A549 (cell line): ENCODE results near the gene TTLL11. TPM values are rescaled to one million over a fixed set of nuclear protein-coding genes. Genes with fewer than 3 reads are reported as not detected.
A peak's percentile ranks its signal among the peaks of the same experiment; 100 is the strongest.

Experiments used
- ATAC-seq, 2 experiments: fragments of 200-7000 bp in 1 of 2; fragments of >200 bp in 1 of 2; cut with Nextera tagmentation in 1 of 2; cut with Tn5 transposase in 1 of 2; 3 replicates each; pipeline versions ENCODE4 v1.8.0 to v1.9.1; 2018 to 2020; ENCODE audit warnings: mild to moderate bottlenecking in 1 of 2, moderate library complexity in 1 of 2
- CTCF ChIA-PET: fragments of 300-600 bp; sonication (Branson Sonifier 250); formaldehyde crosslinking; extraction: SDS; loops from one replicate; lab custom pipeline; 2021; ENCODE audit warnings: antibody characterized with exemption, inconsistent platforms; lab: Yijun Ruan, JAX
- POLR2A ChIA-PET: fragments of 350-600 bp; formaldehyde crosslinking; extraction: SDS; loops from one replicate; lab custom pipeline; 2021; ENCODE audit warnings: antibody characterized with exemption, inconsistent platforms; lab: Yijun Ruan, JAX
- DNase-seq, 2 experiments: peaks; one replicate each; pipeline versions ENCODE4 v3.0.0 to v3.0.0-alpha.2; 2011 to 2016; ENCODE audit warnings: low read depth in 1 of 2, low spot score in 1 of 2
- FAIRE-seq: peaks from 2 replicates; lab custom pipeline; 2011; peaks lifted over from hg19 to GRCh38; lab: Jason Lieb, UNC
- H3K27ac ChIP-seq, 2 experiments: fragments of >200 bp; sonication (Bioruptor Twin); formaldehyde crosslinking; 3 replicates each; pipeline ENCODE4 v1.5.1; 2016 to 2017
- H3K4me1 ChIP-seq: fragments of >200 bp; sonication (Bioruptor Twin); formaldehyde crosslinking; 3 replicates; pipeline ENCODE4 v1.6.1; 2016
- H3K4me2 ChIP-seq: fragments of >200 bp; sonication (Bioruptor Twin); formaldehyde crosslinking; 3 replicates; pipeline ENCODE4 v1.6.1; 2016
- H3K4me3 ChIP-seq: fragments of >200 bp; sonication (Bioruptor Twin); formaldehyde crosslinking; 3 replicates; pipeline ENCODE4 v1.5.1; 2016
- H3K9me3 ChIP-seq: fragments of >200 bp; sonication (Bioruptor Twin); formaldehyde crosslinking; 3 replicates; pipeline ENCODE4 v1.6.1; 2016
- BHLHE40 ChIP-seq: IDR thresholded peaks from 2 replicates; pipeline ENCODE4 v1.6.1; 2012; ENCODE audit warnings: low read depth, low read length, inconsistent platforms
- CEBPB ChIP-seq, 2 experiments: fragments of >200 bp in 1 of 2; sonication (Bioruptor Twin) in 1 of 2; formaldehyde crosslinking in 1 of 2; IDR thresholded peaks; 2 replicates each; pipeline ENCODE4 v1.6.1; 2012 to 2016
- CHD2 ChIP-seq: fragments of 150-350 bp; IDR thresholded peaks from 2 replicates; pipeline ENCODE4 v1.6.1; 2014; ENCODE audit warnings: low read length; ENCODE audit not compliant: partially characterized antibody
- MAFK ChIP-seq: fragments of 450-650 bp; IDR thresholded peaks from 2 replicates; pipeline ENCODE4 v1.6.1; 2014; ENCODE audit not compliant: partially characterized antibody
- PHF8 ChIP-seq: fragments of 200-600 bp; sonication (generic); IDR thresholded peaks from 2 replicates; pipeline ENCODE4 v1.6.1; 2016; ENCODE audit warnings: low read depth, mild to moderate bottlenecking, antibody characterized with exemption, moderate library complexity, borderline replicate concordance
- POLR2AphosphoS2 ChIP-seq: conservative IDR thresholded peaks from 2 replicates; pipeline ENCODE4 v1.6.1; 2012; ENCODE audit warnings: low read length, improper control_type of control experiment, inconsistent platforms
- RAD21 ChIP-seq, 2 experiments: fragments of >200 bp in 1 of 2; sonication (Bioruptor Twin) in 1 of 2; formaldehyde crosslinking in 1 of 2; IDR thresholded peaks in 1 of 2; conservative IDR thresholded peaks in 1 of 2; 2 replicates in 1 of 2; 3 replicates in 1 of 2; pipeline ENCODE4 v1.6.1; 2012 to 2018; ENCODE audit warnings: inconsistent platforms in 1 of 2
- RFX5 ChIP-seq: fragments of 450-650 bp; IDR thresholded peaks from 2 replicates; pipeline ENCODE4 v1.7.1; 2014; ENCODE audit warnings: antibody characterized with exemption, mild to moderate bottlenecking, moderate library complexity
- ZFP36 ChIP-seq: fragments of 450-650 bp; IDR thresholded peaks from 2 replicates; pipeline ENCODE4 v1.6.1; 2014; ENCODE audit warnings: borderline replicate concordance; ENCODE audit not compliant: partially characterized antibody
- ZSCAN20 ChIP-seq: fragments of 250-450 bp; sonication (Bioruptor Pico); IDR thresholded peaks from 2 replicates; pipeline ENCODE4 v1.8.0; 2022; ENCODE audit warnings: mild to moderate bottlenecking, moderate library complexity
- WGBS: methylation state at CpG from one replicate; pipeline ENCODE4 v1.1.6; 2017; ENCODE audit errors: missing lambda C conversion rate; 5-methylcytosine and 5-hydroxymethylcytosine counted together
- polyA plus RNA-seq, 4 experiments: library from polyadenylated mRNA; depleted of rRNA in 3 of 4; stranded (reverse); fragments of >200 nt; fragmentation: RNase III in 1 of 4; extraction: RNeasy Plus Mini Kit Qiagen cat#74134 plus additional on column Dnase treatment in 1 of 4; gene quantifications; 2 replicates in 3 of 4; 3 replicates in 1 of 4; pipeline ENCODE4 v1.2.3, GENCODE V29; 2011 to 2017
- TF ChIP-seq, protein P1 (sequence below): fragments of >200 bp; sonication (Bioruptor Twin); formaldehyde crosslinking; IDR thresholded peaks from 3 replicates; pipeline ENCODE4 v1.5.1; 2016
- TF ChIP-seq, protein P2 (sequence below): fragments of 250-450 bp; sonication (Bioruptor Pico); IDR thresholded peaks from 2 replicates; pipeline ENCODE4 v1.5.0; 2021; ENCODE audit warnings: mild to moderate bottlenecking, moderate library complexity, borderline replicate concordance
- TF ChIP-seq, protein P3 (sequence below): IDR thresholded peaks from 2 replicates; pipeline ENCODE4 v1.6.1; 2012

TTLL11 gene
- polyA plus RNA-seq, 2 of the 4 experiments (the other 2 are of a cell fraction): 1.8 to 2.6 TPM

DNA sequence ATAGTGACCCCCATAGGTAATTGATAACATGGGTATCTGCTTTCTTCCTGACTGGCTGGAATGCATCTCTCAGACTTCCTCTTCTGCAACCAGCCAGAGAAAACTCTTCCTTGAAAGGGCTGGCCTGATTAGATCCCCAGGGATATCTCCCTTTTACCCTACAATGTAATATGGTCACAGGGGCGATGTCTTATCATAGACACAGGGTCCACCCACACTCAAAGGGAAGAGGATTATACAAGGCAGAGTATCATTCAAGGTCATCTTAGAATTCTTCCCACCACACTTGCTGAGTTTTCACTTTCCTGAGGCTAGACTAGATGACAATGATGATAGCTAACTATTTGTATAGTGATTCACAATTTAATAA is 33.2 kb downstream of the TTLL11 start:
- Histone ChIP-seq H3K27ac (no peak overlapping the region), H3K4me2 (0 out of 3 replicates have a peak overlapping the region, but pooled peaks have one; percentile 13), H3K4me1 (peaks cover 3% of the 10 kb centered on the region; the same call in 1 of the 3 replicates), H3K4me3 (no peak overlapping the region), H3K9me3 (no peaks in the 10 kb centered on the region)
- TF ChIP-seq ZSCAN20 (CRISPR knock-in tag) (no peak), MAFK (peak; percentile 3)
- TF ChIP-seq, protein P1, sequence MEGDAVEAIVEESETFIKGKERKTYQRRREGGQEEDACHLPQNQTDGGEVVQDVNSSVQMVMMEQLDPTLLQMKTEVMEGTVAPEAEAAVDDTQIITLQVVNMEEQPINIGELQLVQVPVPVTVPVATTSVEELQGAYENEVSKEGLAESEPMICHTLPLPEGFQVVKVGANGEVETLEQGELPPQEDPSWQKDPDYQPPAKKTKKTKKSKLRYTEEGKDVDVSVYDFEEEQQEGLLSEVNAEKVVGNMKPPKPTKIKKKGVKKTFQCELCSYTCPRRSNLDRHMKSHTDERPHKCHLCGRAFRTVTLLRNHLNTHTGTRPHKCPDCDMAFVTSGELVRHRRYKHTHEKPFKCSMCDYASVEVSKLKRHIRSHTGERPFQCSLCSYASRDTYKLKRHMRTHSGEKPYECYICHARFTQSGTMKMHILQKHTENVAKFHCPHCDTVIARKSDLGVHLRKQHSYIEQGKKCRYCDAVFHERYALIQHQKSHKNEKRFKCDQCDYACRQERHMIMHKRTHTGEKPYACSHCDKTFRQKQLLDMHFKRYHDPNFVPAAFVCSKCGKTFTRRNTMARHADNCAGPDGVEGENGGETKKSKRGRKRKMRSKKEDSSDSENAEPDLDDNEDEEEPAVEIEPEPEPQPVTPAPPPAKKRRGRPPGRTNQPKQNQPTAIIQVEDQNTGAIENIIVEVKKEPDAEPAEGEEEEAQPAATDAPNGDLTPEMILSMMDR: no peak
- ChIA-PET CTCF (interaction anchor here (1.4 to 1.7 kb wide), 3 partner anchors 8 to 29 kb away, joined by 3 to 12 read pairs (median 4); no protein-coding TSS in a partner anchor), POLR2A (no interaction called here)
- DNase-seq (no peak), FAIRE-seq (no peak), ATAC-seq (no peak)
- 57% methylated on average over 1 of the region's 1 CpG for whole genome bisulfite sequencing

GRCh38 chr9:122059214-122059954 is 33.7 kb downstream of the TTLL11 start:
- ChIA-PET CTCF (interaction anchor here (1.0 to 1.7 kb wide), 5 partner anchors 8 to 53 kb away, joined by 3 to 12 read pairs (median 4); no protein-coding TSS in a partner anchor), POLR2A (no interaction called here)
- 0 out of 3 replicates have a peak overlapping the region, but pooled peaks have one; percentile 13 for H3K4me2 ChIP-seq
- no peaks in the 10 kb centered on the region for H3K9me3 ChIP-seq
- 77% methylated on average over 9 of the region's 9 CpGs for WGBS
- no peak overlapping the region for H3K27ac ChIP-seq
- TF ChIP-seq ZFP36 (no peak), RAD21 (conservative IDR thresholded peaks at IDR 0.05 in 1 of 2, IDR thresholded peaks at IDR 0.05 in 1 of 2) (no peak), BHLHE40 (no peak)
- TF ChIP-seq, protein P2, sequence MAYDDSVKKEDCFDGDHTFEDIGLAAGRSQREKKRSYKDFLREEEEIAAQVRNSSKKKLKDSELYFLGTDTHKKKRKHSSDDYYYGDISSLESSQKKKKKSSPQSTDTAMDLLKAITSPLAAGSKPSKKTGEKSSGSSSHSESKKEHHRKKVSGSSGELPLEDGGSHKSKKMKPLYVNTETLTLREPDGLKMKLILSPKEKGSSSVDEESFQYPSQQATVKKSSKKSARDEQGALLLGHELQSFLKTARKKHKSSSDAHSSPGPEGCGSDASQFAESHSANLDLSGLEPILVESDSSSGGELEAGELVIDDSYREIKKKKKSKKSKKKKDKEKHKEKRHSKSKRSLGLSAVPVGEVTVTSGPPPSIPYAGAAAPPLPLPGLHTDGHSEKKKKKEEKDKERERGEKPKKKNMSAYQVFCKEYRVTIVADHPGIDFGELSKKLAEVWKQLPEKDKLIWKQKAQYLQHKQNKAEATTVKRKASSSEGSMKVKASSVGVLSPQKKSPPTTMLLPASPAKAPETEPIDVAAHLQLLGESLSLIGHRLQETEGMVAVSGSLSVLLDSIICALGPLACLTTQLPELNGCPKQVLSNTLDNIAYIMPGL (CRISPR knock-in tag): no peak
- FAIRE-seq: no peak
- H3K4me1 ChIP-seq: peaks cover 3% of the 10 kb centered on the region; the same call in 1 of the 3 replicates
- DNase-seq: no peak
- ATAC-seq: no peak
- H3K4me3 ChIP-seq: no peak overlapping the region

DNA sequence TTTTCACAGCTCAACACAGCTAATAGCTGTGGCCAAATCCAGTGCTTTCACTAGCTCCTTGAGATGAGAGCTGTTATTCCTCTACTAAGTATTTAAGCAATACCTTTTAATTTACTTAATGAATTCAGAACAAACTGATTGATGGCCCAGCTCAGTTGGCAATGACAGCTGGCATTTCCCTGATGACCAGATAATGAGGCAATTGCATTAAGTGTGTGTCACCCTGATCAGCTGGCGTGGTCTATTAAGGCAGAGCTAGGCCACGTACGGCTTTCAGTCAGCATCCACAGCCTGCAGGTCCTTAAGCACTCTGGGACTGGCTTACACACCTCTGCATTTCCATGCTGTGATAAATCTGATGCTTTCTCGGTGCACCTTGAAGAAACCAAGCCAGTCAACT is 34.4 kb downstream of the TTLL11 start:
- POLR2A ChIA-PET: no interaction called here
- no peak overlapping the region for H3K4me3 ChIP-seq
- 97% methylated on average over 4 of the region's 4 CpGs for WGBS
- peaks cover 3% of the 10 kb centered on the region; the same call in 1 of the 3 replicates for H3K4me1 ChIP-seq
- TF ChIP-seq POLR2AphosphoS2 (no peak), PHF8 (no peak), CEBPB (IDR thresholded peaks at IDR 0.05) (no peak), RFX5 (no peak), CHD2 (no peak)
- TF ChIP-seq, protein P3, sequence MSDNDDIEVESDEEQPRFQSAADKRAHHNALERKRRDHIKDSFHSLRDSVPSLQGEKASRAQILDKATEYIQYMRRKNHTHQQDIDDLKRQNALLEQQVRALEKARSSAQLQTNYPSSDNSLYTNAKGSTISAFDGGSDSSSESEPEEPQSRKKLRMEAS: no peak
- H3K4me2 ChIP-seq: no peak overlapping the region
- H3K27ac ChIP-seq: no peak overlapping the region
- DNase-seq (no peak), FAIRE-seq (no peak), ATAC-seq (no peak)
- CTCF ChIA-PET: interaction anchor here (0.9 to 1.7 kb wide), 6 partner anchors 9 to 53 kb away, joined by 3 to 12 read pairs (median 4); no protein-coding TSS in a partner anchor
- H3K9me3 ChIP-seq: no peaks in the 10 kb centered on the region
